ENCODE measurements around the gene AGPS. TPM values are rescaled to one million over a fixed set of nuclear protein-coding genes. Genes with fewer than 3 reads are reported as not detected.
"Not testable (repeated sequence)": the region's sequence is repeated elsewhere in the genome, so short reads cannot be mapped to it uniquely, and the experiment has no call there.

The AGPS gene
- total and polyA plus RNA-seq, 2 donors (not counting 1 experiment from before 2014, with no cell fraction given), result 15.9 to 18.0 TPM

DNA sequence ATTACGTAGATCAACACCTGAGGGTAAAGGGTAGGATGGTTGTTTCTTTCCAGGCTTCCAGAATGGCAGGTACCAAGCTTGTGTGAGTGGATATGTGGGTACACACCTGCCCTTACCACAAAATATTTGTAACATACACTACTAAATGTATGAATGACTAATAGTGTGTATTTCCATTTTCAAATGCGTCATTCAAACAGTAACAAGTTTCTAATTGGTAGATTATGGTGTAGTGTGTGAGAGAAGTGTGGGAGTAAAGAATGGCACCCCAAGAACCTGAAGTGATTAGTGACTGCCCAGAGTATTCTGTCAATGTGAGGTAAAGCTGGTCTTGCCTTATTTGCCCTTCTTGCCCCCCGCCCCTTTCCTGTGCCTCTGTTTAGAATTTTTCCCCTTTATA is 21.1 kb downstream of the AGPS start:
- Histone ChIP-seq H3K4me2 (ENCODE audit: extremely low read depth, insufficient read depth, low read length) (no peak overlapping the region), H3K36me3 (ENCODE audit: control insufficient read depth, insufficient read depth, low read length) (no peaks in the 10 kb centered on the region), H3K4me1 (ENCODE audit: control insufficient read depth, extremely low read depth, insufficient read depth, low read length) (no peaks in the 10 kb centered on the region), H4K20me1 (ENCODE audit: control insufficient read depth, extremely low read depth, insufficient read depth, low read length) (no peaks in the 10 kb centered on the region), H3K4me3 (replicated peaks in 1 of 4; ENCODE audit: control extremely low read depth in 1 of 4, insufficient read depth in 1 of 4, low read depth in 3 of 4, low read length in 4 of 4) (no peak overlapping the region), H2AFZ (ENCODE audit: low read length) (no peak overlapping the region), H3K79me2 (ENCODE audit: control insufficient read depth, insufficient read depth, low read length) (no peaks in the 10 kb centered on the region), H3K27ac (ENCODE audit: insufficient read depth, low read length) (no peak overlapping the region), H3K27me3 (ENCODE audit: control insufficient read depth, insufficient read depth, low read length) (no peaks in the 10 kb centered on the region), H3K9me3 (ENCODE audit: control insufficient read depth, insufficient read depth, low read depth, low read length) (no peaks in the 10 kb centered on the region), H3K9ac (ENCODE audit: insufficient read depth, low read length) (no peak overlapping the region)
- TF ChIP-seq CTCF (conservative IDR thresholded peaks at IDR 0.05 in 1 of 2, IDR thresholded peaks at IDR 0.05 in 1 of 2; ENCODE audit: low read depth in 1 of 2, low read length in 2 of 2) (no peak), EZH2 (IDR thresholded peaks at IDR 0.05; ENCODE audit: low read length, missing control alignments) (no peak)
- DNase-seq (ENCODE audit: low read depth in 2 of 2), result no peak

DNA sequence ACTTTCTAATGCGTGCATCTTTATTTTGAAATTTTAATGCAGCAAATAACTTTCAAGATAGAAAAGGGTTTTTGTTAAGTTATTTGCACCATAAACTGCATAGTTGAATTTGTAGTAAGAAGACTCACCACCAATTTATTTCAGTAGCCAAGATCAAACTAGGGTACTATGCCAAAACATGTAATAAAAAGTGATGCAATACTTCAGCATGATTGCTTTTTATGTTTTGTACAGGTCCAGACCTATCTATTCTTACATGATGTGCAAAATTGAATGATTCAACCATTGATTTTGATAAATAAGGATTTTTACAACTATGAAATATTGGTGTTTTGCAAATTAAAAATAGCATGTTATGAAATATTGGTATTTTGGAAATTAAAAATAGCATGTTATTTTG is 26.7 kb downstream of the AGPS start:
- H3K36me3 ChIP-seq (ENCODE audit: control insufficient read depth, insufficient read depth, low read length), result no peaks in the 10 kb centered on the region
- no peak for TF ChIP-seq CTCF (conservative IDR thresholded peaks at IDR 0.05 in 1 of 2, IDR thresholded peaks at IDR 0.05 in 1 of 2; ENCODE audit: low read depth in 1 of 2, low read length in 2 of 2)
- no peak for TF ChIP-seq EZH2 (IDR thresholded peaks at IDR 0.05; ENCODE audit: low read length, missing control alignments)
- no peak overlapping the region for H2AFZ ChIP-seq (ENCODE audit: low read length)
- no peaks in the 10 kb centered on the region for H3K4me1 ChIP-seq (ENCODE audit: control insufficient read depth, extremely low read depth, insufficient read depth, low read length)
- H3K27ac ChIP-seq (ENCODE audit: insufficient read depth, low read length), result no peak overlapping the region
- H4K20me1 ChIP-seq (ENCODE audit: control insufficient read depth, extremely low read depth, insufficient read depth, low read length), result no peaks in the 10 kb centered on the region
- no peaks in the 10 kb centered on the region for H3K9me3 ChIP-seq (ENCODE audit: control insufficient read depth, insufficient read depth, low read depth, low read length)
- H3K9ac ChIP-seq (ENCODE audit: insufficient read depth, low read length), result no peak overlapping the region
- H3K79me2 ChIP-seq (ENCODE audit: control insufficient read depth, insufficient read depth, low read length), result no peaks in the 10 kb centered on the region
- DNase-seq (ENCODE audit: low read depth in 2 of 2), result peak; percentile 73 to 80
- no peak overlapping the region for H3K4me2 ChIP-seq (ENCODE audit: extremely low read depth, insufficient read depth, low read length)
- no peak overlapping the region for H3K4me3 ChIP-seq (replicated peaks in 1 of 4; ENCODE audit: control extremely low read depth in 1 of 4, insufficient read depth in 1 of 4, low read depth in 3 of 4, low read length in 4 of 4)
- no peaks in the 10 kb centered on the region for H3K27me3 ChIP-seq (ENCODE audit: control insufficient read depth, insufficient read depth, low read length)

GRCh38 chr2:177422271-177422670 is 29.7 kb downstream of the AGPS start:
- no peak overlapping the region for H3K4me2 ChIP-seq (ENCODE audit: extremely low read depth, insufficient read depth, low read length)

DNA sequence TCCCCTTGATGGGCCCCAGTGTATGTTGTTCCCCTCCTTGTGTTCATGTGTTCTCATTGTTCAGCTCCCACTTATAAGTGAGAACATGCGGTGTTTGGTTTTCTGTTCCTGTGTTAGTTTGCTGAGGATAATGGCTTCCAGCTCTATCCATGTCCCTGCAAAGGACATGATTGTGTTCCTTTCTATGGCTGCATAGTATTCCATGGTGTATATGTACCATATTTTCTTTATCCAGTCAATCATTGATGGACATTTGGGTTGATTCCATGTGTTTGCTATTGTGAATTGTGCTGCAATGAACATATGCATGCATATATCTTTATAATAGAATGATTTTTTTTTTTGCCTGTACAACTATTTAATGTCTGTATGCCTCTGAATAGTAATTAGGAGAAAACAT is 31.5 kb downstream of the AGPS start:
- DNase-seq (ENCODE audit: low read depth in 2 of 2); H3K27ac ChIP-seq (ENCODE audit: insufficient read depth, low read length); H3K9me3 ChIP-seq (ENCODE audit: control insufficient read depth, insufficient read depth, low read depth, low read length); H3K27me3 ChIP-seq (ENCODE audit: control insufficient read depth, insufficient read depth, low read length); H3K4me2 ChIP-seq (ENCODE audit: extremely low read depth, insufficient read depth, low read length); H3K9ac ChIP-seq (ENCODE audit: insufficient read depth, low read length); H4K20me1 ChIP-seq (ENCODE audit: control insufficient read depth, extremely low read depth, insufficient read depth, low read length); H2AFZ ChIP-seq (ENCODE audit: low read length); H3K36me3 ChIP-seq (ENCODE audit: control insufficient read depth, insufficient read depth, low read length); H3K4me1 ChIP-seq (ENCODE audit: control insufficient read depth, extremely low read depth, insufficient read depth, low read length); H3K4me3 ChIP-seq (replicated peaks in 1 of 4; ENCODE audit: control extremely low read depth in 1 of 4, insufficient read depth in 1 of 4, low read depth in 3 of 4, low read length in 4 of 4); H3K79me2 ChIP-seq (ENCODE audit: control insufficient read depth, insufficient read depth, low read length): not testable (repeated sequence)

More at GRCh38 chr2:177422271-177422670, 29.7 kb downstream of the AGPS start:
- peak in 1 of 2 donors; percentile 69 for DNase-seq (ENCODE audit: low read depth in 2 of 2)
- H3K9ac ChIP-seq (ENCODE audit: insufficient read depth, low read length), result no peak overlapping the region
- H4K20me1 ChIP-seq (ENCODE audit: control insufficient read depth, extremely low read depth, insufficient read depth, low read length), result no peaks in the 10 kb centered on the region
- no peaks in the 10 kb centered on the region for H3K79me2 ChIP-seq (ENCODE audit: control insufficient read depth, insufficient read depth, low read length)
- TF ChIP-seq CTCF (conservative IDR thresholded peaks at IDR 0.05 in 1 of 2, IDR thresholded peaks at IDR 0.05 in 1 of 2; ENCODE audit: low read depth in 1 of 2, low read length in 2 of 2) (no peak), EZH2 (IDR thresholded peaks at IDR 0.05; ENCODE audit: low read length, missing control alignments) (no peak)
- H2AFZ ChIP-seq (ENCODE audit: low read length), result no peak overlapping the region
- H3K27ac ChIP-seq (ENCODE audit: insufficient read depth, low read length), result no peak overlapping the region
- H3K4me3 ChIP-seq (replicated peaks in 1 of 4; ENCODE audit: control extremely low read depth in 1 of 4, insufficient read depth in 1 of 4, low read depth in 3 of 4, low read length in 4 of 4), result no peak overlapping the region
- H3K4me1 ChIP-seq (ENCODE audit: control insufficient read depth, extremely low read depth, insufficient read depth, low read length), result no peaks in the 10 kb centered on the region
- no peaks in the 10 kb centered on the region for H3K36me3 ChIP-seq (ENCODE audit: control insufficient read depth, insufficient read depth, low read length)
- H3K27me3 ChIP-seq (ENCODE audit: control insufficient read depth, insufficient read depth, low read length), result no peaks in the 10 kb centered on the region
- H3K9me3 ChIP-seq (ENCODE audit: control insufficient read depth, insufficient read depth, low read depth, low read length), result no peaks in the 10 kb centered on the region

- H4K20me1 ChIP-seq (ENCODE audit: control insufficient read depth, extremely low read depth, insufficient read depth, low read length); H3K4me1 ChIP-seq (ENCODE audit: control insufficient read depth, extremely low read depth, insufficient read depth, low read length); H3K27ac ChIP-seq (ENCODE audit: insufficient read depth, low read length); H2AFZ ChIP-seq (ENCODE audit: low read length); H3K9me3 ChIP-seq (ENCODE audit: control insufficient read depth, insufficient read depth, low read depth, low read length); H3K27me3 ChIP-seq (ENCODE audit: control insufficient read depth, insufficient read depth, low read length); H3K9ac ChIP-seq (ENCODE audit: insufficient read depth, low read length); H3K4me2 ChIP-seq (ENCODE audit: extremely low read depth, insufficient read depth, low read length); H3K79me2 ChIP-seq (ENCODE audit: control insufficient read depth, insufficient read depth, low read length); H3K4me3 ChIP-seq (replicated peaks in 1 of 4; ENCODE audit: control extremely low read depth in 1 of 4, insufficient read depth in 1 of 4, low read depth in 3 of 4, low read length in 4 of 4); H3K36me3 ChIP-seq (ENCODE audit: control insufficient read depth, insufficient read depth, low read length): not testable (repeated sequence)
- DNase-seq (ENCODE audit: low read depth in 2 of 2), result peak in 1 of 2 donors; percentile 64
Measured at GRCh38 chr2:177424620-177425019, 32.0 kb downstream of the AGPS start.
